ENCODE results near the gene LIPI.

Gene LIPI

GRCh38 chr21:14086553-14086952 is 124.2 kb downstream of the LIPI start:
- TF ChIP-seq, protein P1, sequence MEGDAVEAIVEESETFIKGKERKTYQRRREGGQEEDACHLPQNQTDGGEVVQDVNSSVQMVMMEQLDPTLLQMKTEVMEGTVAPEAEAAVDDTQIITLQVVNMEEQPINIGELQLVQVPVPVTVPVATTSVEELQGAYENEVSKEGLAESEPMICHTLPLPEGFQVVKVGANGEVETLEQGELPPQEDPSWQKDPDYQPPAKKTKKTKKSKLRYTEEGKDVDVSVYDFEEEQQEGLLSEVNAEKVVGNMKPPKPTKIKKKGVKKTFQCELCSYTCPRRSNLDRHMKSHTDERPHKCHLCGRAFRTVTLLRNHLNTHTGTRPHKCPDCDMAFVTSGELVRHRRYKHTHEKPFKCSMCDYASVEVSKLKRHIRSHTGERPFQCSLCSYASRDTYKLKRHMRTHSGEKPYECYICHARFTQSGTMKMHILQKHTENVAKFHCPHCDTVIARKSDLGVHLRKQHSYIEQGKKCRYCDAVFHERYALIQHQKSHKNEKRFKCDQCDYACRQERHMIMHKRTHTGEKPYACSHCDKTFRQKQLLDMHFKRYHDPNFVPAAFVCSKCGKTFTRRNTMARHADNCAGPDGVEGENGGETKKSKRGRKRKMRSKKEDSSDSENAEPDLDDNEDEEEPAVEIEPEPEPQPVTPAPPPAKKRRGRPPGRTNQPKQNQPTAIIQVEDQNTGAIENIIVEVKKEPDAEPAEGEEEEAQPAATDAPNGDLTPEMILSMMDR (IDR thresholded peaks at IDR 0.05; ENCODE audit: borderline replicate concordance, insufficient read depth, low read depth, low read length) = no peak
- H3K4me3 ChIP-seq (ENCODE audit: low read depth, low read length) = no peak overlapping the region

DNA sequence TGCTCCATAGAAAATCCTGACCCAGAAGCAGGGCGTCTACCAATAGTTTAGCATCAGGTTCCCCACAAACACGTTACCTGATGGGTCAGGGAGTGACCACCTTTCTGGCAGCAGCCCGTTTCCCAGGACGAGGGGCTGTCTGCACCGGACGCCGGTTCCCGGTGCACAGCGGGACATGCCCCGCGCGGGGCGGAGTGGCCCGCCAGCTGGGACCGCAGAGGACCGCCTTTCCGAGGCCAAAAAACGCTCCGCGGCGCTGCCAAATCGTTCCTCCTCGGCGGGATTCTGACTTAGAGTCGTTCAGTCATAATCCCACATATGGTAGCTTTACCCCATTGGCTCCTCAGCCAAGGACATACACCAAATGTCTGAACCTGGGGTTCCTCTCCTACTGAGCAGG is 126.1 kb downstream of the LIPI start:
- no peak overlapping the region for H3K4me3 ChIP-seq (ENCODE audit: low read depth, low read length)
- TF ChIP-seq, protein P1 (IDR thresholded peaks at IDR 0.05; ENCODE audit: borderline replicate concordance, insufficient read depth, low read depth, low read length) = no peak

DNA sequence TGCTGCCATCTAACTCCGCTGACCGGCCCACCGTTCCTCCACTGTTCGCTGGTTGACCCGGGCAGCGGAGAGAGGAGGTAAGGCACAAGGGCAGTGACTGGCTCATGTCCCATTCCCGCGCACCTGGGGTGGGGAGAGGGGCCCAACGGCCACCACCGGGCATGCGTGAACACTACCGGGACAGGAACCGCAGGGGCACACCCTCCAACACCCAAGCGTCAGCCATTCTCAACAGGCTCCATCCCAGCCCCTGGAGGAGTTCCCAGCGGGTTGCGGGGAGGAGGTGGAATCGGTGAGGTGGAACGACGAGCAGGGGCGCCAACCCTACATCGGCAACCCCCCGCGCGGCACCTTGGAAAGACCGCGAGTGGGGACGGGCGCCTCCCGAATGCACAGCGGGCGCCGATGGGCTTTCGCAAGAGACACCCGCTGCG is 126.7 kb downstream of the LIPI start:
- TF ChIP-seq, protein P1 (IDR thresholded peaks at IDR 0.05; ENCODE audit: borderline replicate concordance, insufficient read depth, low read depth, low read length) = no peak
- no peak overlapping the region for H3K4me3 ChIP-seq (ENCODE audit: low read depth, low read length)

- TF ChIP-seq, protein P1 (IDR thresholded peaks at IDR 0.05; ENCODE audit: borderline replicate concordance, insufficient read depth, low read depth, low read length) = no peak
- H3K4me3 ChIP-seq (ENCODE audit: low read depth, low read length) = no peak overlapping the region
Measured at GRCh38 chr21:14080764-14081096, 130.0 kb downstream of the LIPI start.

DNA sequence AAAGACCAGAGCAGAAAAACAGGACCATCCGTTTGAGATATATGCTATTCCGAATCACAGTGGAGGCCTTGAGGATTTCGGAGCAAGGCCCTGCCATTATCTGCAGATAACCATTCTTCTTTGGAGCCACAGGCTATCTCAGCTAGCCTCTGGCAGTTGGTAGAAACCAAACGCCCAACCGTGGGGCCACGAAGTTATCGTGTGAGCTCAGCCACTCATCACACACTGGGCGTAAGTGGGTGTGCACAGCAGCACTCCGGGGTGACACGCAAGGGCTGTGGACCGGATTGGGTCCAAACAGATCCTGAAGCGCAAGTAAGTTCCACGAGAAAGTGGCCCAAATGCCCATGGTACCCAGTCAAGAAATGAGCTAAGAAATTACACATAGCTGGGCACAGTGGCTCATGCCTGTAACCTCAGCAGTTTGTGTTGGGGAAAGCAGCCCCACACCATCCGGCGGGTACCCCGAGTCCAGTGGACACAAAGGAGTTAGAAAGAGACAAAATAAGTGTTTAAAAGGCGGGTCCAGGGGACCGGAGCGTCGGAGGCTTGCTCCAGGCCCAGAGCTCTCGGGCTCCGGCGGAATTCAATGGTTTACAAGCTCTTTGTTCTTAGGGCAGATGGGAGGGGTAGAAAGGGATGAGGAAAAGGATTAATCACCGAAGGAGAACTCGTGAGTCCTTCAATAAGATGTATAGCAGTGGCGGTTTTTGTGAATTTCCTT is 130.6 kb downstream of the LIPI start:
- no peak overlapping the region for H3K4me3 ChIP-seq (ENCODE audit: low read depth, low read length)
- TF ChIP-seq, protein P1 (IDR thresholded peaks at IDR 0.05; ENCODE audit: borderline replicate concordance, insufficient read depth, low read depth, low read length) = no peak

- H3K4me3 ChIP-seq (ENCODE audit: low read depth, low read length) = no peak overlapping the region
- TF ChIP-seq, protein P1 (IDR thresholded peaks at IDR 0.05; ENCODE audit: borderline replicate concordance, insufficient read depth, low read depth, low read length) = no peak
Measured at GRCh38 chr21:14078746-14079375, 131.9 kb downstream of the LIPI start.

All from GM12875 (cell line).